ENCODE results near the gene GLRA3. TPM values are rescaled to one million over a fixed set of nuclear protein-coding genes. Genes with fewer than 3 reads are reported as not detected.

The GLRA3 gene
- polyA plus RNA-seq, 1 donor (not counting 4 experiments of a cell fraction or from before 2014, with no cell fraction given): not detected

DNA sequence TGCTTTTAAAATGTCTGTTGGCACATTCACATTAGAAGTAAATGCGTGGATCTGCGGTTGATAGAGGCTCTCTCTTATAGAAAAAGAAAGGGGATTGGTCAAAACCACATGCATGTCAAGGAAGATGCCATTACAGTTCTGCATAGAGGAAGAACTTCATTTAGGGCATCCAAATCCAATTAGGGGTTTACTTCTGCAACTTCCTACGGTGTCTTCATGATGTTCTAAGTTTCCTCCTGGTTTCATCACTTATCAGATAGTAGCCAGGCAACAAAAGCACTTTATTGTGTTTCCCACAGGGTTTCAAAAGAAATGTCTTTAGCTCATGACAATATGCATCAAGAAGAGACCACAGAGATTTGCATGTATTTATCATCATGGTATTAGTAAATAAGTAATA lies 170.8 kb downstream of the GLRA3 start:
- H3K4me3 ChIP-seq (ENCODE audit: control insufficient read depth in 2 of 3, extremely low read depth in 1 of 3, insufficient read depth in 2 of 3, low read depth in 1 of 3, low read length in 3 of 3): no peak overlapping the region
- dilution Hi-C loops (cut with MboI; ENCODE audit: extremely low pct_ligation_motif_present, low sequenced_read_pairs): no loop called here
- no peak overlapping the region for H3K27ac ChIP-seq (ENCODE audit: control insufficient read depth, insufficient read depth, low read length)
- H3K9ac ChIP-seq (ENCODE audit: control insufficient read depth, extremely low read depth, insufficient read depth, low read length): no peak overlapping the region
- TF ChIP-seq EZH2 (IDR thresholded peaks at IDR 0.05; ENCODE audit: low read length): no peak
- TF ChIP-seq, protein P1, sequence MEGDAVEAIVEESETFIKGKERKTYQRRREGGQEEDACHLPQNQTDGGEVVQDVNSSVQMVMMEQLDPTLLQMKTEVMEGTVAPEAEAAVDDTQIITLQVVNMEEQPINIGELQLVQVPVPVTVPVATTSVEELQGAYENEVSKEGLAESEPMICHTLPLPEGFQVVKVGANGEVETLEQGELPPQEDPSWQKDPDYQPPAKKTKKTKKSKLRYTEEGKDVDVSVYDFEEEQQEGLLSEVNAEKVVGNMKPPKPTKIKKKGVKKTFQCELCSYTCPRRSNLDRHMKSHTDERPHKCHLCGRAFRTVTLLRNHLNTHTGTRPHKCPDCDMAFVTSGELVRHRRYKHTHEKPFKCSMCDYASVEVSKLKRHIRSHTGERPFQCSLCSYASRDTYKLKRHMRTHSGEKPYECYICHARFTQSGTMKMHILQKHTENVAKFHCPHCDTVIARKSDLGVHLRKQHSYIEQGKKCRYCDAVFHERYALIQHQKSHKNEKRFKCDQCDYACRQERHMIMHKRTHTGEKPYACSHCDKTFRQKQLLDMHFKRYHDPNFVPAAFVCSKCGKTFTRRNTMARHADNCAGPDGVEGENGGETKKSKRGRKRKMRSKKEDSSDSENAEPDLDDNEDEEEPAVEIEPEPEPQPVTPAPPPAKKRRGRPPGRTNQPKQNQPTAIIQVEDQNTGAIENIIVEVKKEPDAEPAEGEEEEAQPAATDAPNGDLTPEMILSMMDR (optimal IDR thresholded peaks at IDR 0.05 in 1 of 3, IDR thresholded peaks at IDR 0.05 in 1 of 3, conservative IDR thresholded peaks at IDR 0.05 in 1 of 3; ENCODE audit: extremely low read depth in 1 of 3, insufficient read depth in 2 of 3, low read length in 3 of 3): no peak
- no peaks in the 10 kb centered on the region for H3K36me3 ChIP-seq (ENCODE audit: control insufficient read depth in 2 of 2, extremely low read depth in 1 of 2, insufficient read depth in 2 of 2, low read length in 2 of 2)
- no peaks in the 10 kb centered on the region for H3K4me1 ChIP-seq (ENCODE audit: control insufficient read depth, extremely low read depth, insufficient read depth, low read length)
- H3K27me3 ChIP-seq (ENCODE audit: control insufficient read depth, extremely low read depth, insufficient read depth, low read length): no peaks in the 10 kb centered on the region
- H4K20me1 ChIP-seq (ENCODE audit: control insufficient read depth, extremely low read depth, insufficient read depth, low read length): no peaks in the 10 kb centered on the region
- no peak overlapping the region for H2AFZ ChIP-seq (ENCODE audit: control insufficient read depth, low read length)
- no peaks in the 10 kb centered on the region for H3K79me2 ChIP-seq (ENCODE audit: control insufficient read depth, insufficient read depth, low read length)
- H3K9me1 ChIP-seq (ENCODE audit: control insufficient read depth, extremely low read depth, insufficient read depth, low read length): no peaks in the 10 kb centered on the region
- FAIRE-seq (no peak), DNase-seq (ENCODE audit: low read depth, low spot score) (no peak)
- H3K4me2 ChIP-seq (ENCODE audit: control insufficient read depth, extremely low read depth, insufficient read depth, low read depth, low read length): no peak overlapping the region
- H3K9me3 ChIP-seq (ENCODE audit: control insufficient read depth, low read depth, low read length): no peaks in the 10 kb centered on the region

- no peak overlapping the region for H3K27ac ChIP-seq (ENCODE audit: control insufficient read depth, insufficient read depth, low read length)
Measured at GRCh38 chr4:174657472-174657871, 171.6 kb downstream of the GLRA3 start.

More at GRCh38 chr4:174657472-174657871, 171.6 kb downstream of the GLRA3 start:
- DNase-seq (ENCODE audit: low read depth, low spot score) (no peak), FAIRE-seq (no peak)
- no peak for TF ChIP-seq EZH2 (IDR thresholded peaks at IDR 0.05; ENCODE audit: low read length)
- TF ChIP-seq, protein P1 (optimal IDR thresholded peaks at IDR 0.05 in 1 of 3, IDR thresholded peaks at IDR 0.05 in 1 of 3, conservative IDR thresholded peaks at IDR 0.05 in 1 of 3; ENCODE audit: extremely low read depth in 1 of 3, insufficient read depth in 2 of 3, low read length in 3 of 3): no peak
- no peaks in the 10 kb centered on the region for H3K27me3 ChIP-seq (ENCODE audit: control insufficient read depth, extremely low read depth, insufficient read depth, low read length)
- no peaks in the 10 kb centered on the region for H3K4me1 ChIP-seq (ENCODE audit: control insufficient read depth, extremely low read depth, insufficient read depth, low read length)
- dilution Hi-C loops (cut with MboI; ENCODE audit: extremely low pct_ligation_motif_present, low sequenced_read_pairs): no loop called here
- no peaks in the 10 kb centered on the region for H3K9me1 ChIP-seq (ENCODE audit: control insufficient read depth, extremely low read depth, insufficient read depth, low read length)
- H3K36me3 ChIP-seq (ENCODE audit: control insufficient read depth in 2 of 2, extremely low read depth in 1 of 2, insufficient read depth in 2 of 2, low read length in 2 of 2): no peaks in the 10 kb centered on the region
- no peak overlapping the region for H3K4me3 ChIP-seq (ENCODE audit: control insufficient read depth in 2 of 3, extremely low read depth in 1 of 3, insufficient read depth in 2 of 3, low read depth in 1 of 3, low read length in 3 of 3)
- H2AFZ ChIP-seq (ENCODE audit: control insufficient read depth, low read length): no peak overlapping the region
- H3K9ac ChIP-seq (ENCODE audit: control insufficient read depth, extremely low read depth, insufficient read depth, low read length): no peak overlapping the region
- no peak overlapping the region for H3K4me2 ChIP-seq (ENCODE audit: control insufficient read depth, extremely low read depth, insufficient read depth, low read depth, low read length)
- no peaks in the 10 kb centered on the region for H3K9me3 ChIP-seq (ENCODE audit: control insufficient read depth, low read depth, low read length)
- no peaks in the 10 kb centered on the region for H4K20me1 ChIP-seq (ENCODE audit: control insufficient read depth, extremely low read depth, insufficient read depth, low read length)
- H3K79me2 ChIP-seq (ENCODE audit: control insufficient read depth, insufficient read depth, low read length): no peaks in the 10 kb centered on the region
